K562 (cell line): ENCODE results near the gene FTH1. TPM values are rescaled to one million over a fixed set of nuclear protein-coding genes. Genes with fewer than 3 reads are reported as not detected.

Experiments
- ERF ChIP-seq: fragments of 450-650 bp; formaldehyde crosslinking; IDR thresholded peaks from 2 replicates; pipeline ENCODE4 v1.4.0; 2020; ENCODE audit warnings: mild to moderate bottlenecking, mixed read lengths
- FUS ChIP-seq: fragments of 200-400 bp; formaldehyde crosslinking; optimal IDR thresholded peaks from 2 replicates; pipeline ENCODE3; 2017; ENCODE audit warnings: low read depth, low read length
- HLTF ChIP-seq: fragments of 450-650 bp; IDR thresholded peaks from 2 replicates; pipeline ENCODE4 v1.6.1; 2016
- HNRNPL ChIP-seq: fragments of 200-400 bp; formaldehyde crosslinking; IDR thresholded peaks from 2 replicates; pipeline ENCODE4 v1.6.1; 2017; ENCODE audit warnings: low read depth, mild to moderate bottlenecking, low read length
- ID3 ChIP-seq, 2 experiments: fragments of 250-450 bp in 1 of 2; fragments of 450-650 bp in 1 of 2; sonication (Bioruptor Pico) in 1 of 2; IDR thresholded peaks; 2 replicates each; pipeline versions ENCODE4 v1.6.1 to v1.8.0; 2016 to 2021; ENCODE audit warnings: mild to moderate bottlenecking in 2 of 2, moderate library complexity in 2 of 2, missing compliant biosample characterization in 1 of 2, missing genetic modification characterization in 1 of 2
- MBD2 ChIP-seq: sonication (generic); IDR thresholded peaks from 2 replicates; pipeline ENCODE4 v1.6.1; 2016; ENCODE audit warnings: low read depth, borderline replicate concordance
- MCM5 ChIP-seq: fragments of 450-650 bp; IDR thresholded peaks from 2 replicates; pipeline ENCODE4 v1.6.1; 2016; ENCODE audit warnings: low read depth
- NFIX ChIP-seq: fragments of 250-450 bp; sonication (Bioruptor Pico); IDR thresholded peaks from 2 replicates; pipeline ENCODE4 v1.4.0; 2020; ENCODE audit warnings: low read depth, mild to moderate bottlenecking, moderate library complexity
- NFRKB ChIP-seq: fragments of 450-650 bp; IDR thresholded peaks from 2 replicates; pipeline ENCODE4 v1.6.1; 2016; ENCODE audit warnings: low read depth
- RBM34 ChIP-seq: fragments of 200-400 bp; formaldehyde crosslinking; IDR thresholded peaks from 2 replicates; pipeline ENCODE4 v1.6.1; 2018; ENCODE audit warnings: low read length, borderline replicate concordance; ENCODE audit not compliant: insufficient read depth
- SUPT5H ChIP-seq: fragments of 450-650 bp; IDR thresholded peaks from 2 replicates; pipeline ENCODE4 v1.6.1; 2016
- TAF1 ChIP-seq: IDR thresholded peaks from 2 replicates; pipeline ENCODE4 v1.6.1; 2011; ENCODE audit warnings: mild to moderate bottlenecking, low read length, moderate library complexity; ENCODE audit not compliant: insufficient read depth, control insufficient read depth, severe bottlenecking; ENCODE audit errors: extremely low read depth
- ZFX ChIP-seq: sonication (generic); formaldehyde crosslinking; IDR thresholded peaks from 2 replicates; pipeline ENCODE4 v1.8.0; 2022; ENCODE audit warnings: mild to moderate bottlenecking, missing genetic modification reagents, moderate library complexity
- ZMIZ1 ChIP-seq, 2 experiments: fragments of 150-350 bp in 1 of 2; IDR thresholded peaks; 2 replicates each; pipeline ENCODE4 v1.6.1; 2012 to 2016; ENCODE audit warnings: low read depth in 2 of 2, low read length in 2 of 2, mild to moderate bottlenecking in 1 of 2, moderate library complexity in 1 of 2
- ZNF175 ChIP-seq: fragments of 200-800 bp; sonication (Bioruptor generic); IDR thresholded peaks from 2 replicates; pipeline ENCODE4 v1.6.1; 2016; ENCODE audit warnings: low read depth, mild to moderate bottlenecking, missing genetic modification characterization, missing compliant biosample characterization
- ZNF77 ChIP-seq: fragments of 250-450 bp; sonication (Bioruptor Pico); IDR thresholded peaks from 2 replicates; pipeline ENCODE4 v1.5.0; 2020
- polyA plus RNA-seq, 8 experiments: library from polyadenylated mRNA; depleted of rRNA in 4 of 8; stranded (reverse) in 5 of 8; unstranded in 3 of 8; fragments of >200 nt; fragmentation: Nextera tagmentation in 2 of 8; fragmentation: Illumina TruSeq in 1 of 8; extraction: Ambion mirVana in 2 of 8; extraction: Trizol in 1 of 8; gene quantifications; 2 replicates each; pipeline versions ENCODE4 v1.2.1 to v1.2.3, GENCODE V29; 2011 to 2014; ENCODE audit warnings: inconsistent platforms in 1 of 8, missing spikeins in 1 of 8
- total RNA-seq, 7 experiments: library from RNA; depleted of rRNA in 6 of 7; stranded (reverse); fragments of >200 nt in 6 of 7; fragmentation: Illumina TruSeq in 2 of 7; extraction: Trizol in 2 of 7; gene quantifications; 2 replicates each; pipeline versions ENCODE4 v1.2.1 to v1.2.3, GENCODE V29; 2011 to 2021; ENCODE audit warnings: low replicate concordance in 1 of 7
- TF ChIP-seq, protein P1 (sequence below): fragments of 250-450 bp; sonication (Bioruptor Pico); IDR thresholded peaks from 2 replicates; pipeline ENCODE4 v1.5.0; 2021
- TF ChIP-seq, protein P2 (sequence below): fragments of 250-450 bp; sonication (Bioruptor Pico); IDR thresholded peaks from 2 replicates; pipeline ENCODE4 v1.5.0; 2022; ENCODE audit warnings: mild to moderate bottlenecking
- TF ChIP-seq, protein P3 (sequence below): fragments of 250-450 bp; sonication (Bioruptor Pico); IDR thresholded peaks from 2 replicates; pipeline ENCODE4 v1.4.0; 2020; ENCODE audit warnings: borderline replicate concordance

FTH1 gene
- total and polyA plus RNA-seq, 9 of the 15 experiments (the other 6 are each of a cell fraction or from before 2014, with no cell fraction given) = 370 to 3,146 (median 802) TPM

- no peak for TF ChIP-seq TAF1
- no peak; the same call in 1 of the 2 replicates for TF ChIP-seq NFRKB
- TF ChIP-seq, protein P1, sequence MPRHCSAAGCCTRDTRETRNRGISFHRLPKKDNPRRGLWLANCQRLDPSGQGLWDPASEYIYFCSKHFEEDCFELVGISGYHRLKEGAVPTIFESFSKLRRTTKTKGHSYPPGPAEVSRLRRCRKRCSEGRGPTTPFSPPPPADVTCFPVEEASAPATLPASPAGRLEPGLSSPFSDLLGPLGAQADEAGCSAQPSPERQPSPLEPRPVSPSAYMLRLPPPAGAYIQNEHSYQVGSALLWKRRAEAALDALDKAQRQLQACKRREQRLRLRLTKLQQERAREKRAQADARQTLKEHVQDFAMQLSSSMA (CRISPR knock-in tag) = no peak
- TF ChIP-seq ZFX = peak; percentile 70; the same call in 1 of the 2 replicates
- TF ChIP-seq ID3 (CRISPR knock-in tag; IDR thresholded peaks at IDR 0.05) = no peak
- no peak; the same call in 1 of the 2 replicates for TF ChIP-seq ID3 (tag; IDR thresholded peaks at IDR 0.05)
- no peak for TF ChIP-seq RBM34
- 0 out of 2 replicates have a peak, but pooled peaks have one; percentile 80 for TF ChIP-seq ZNF175 (CRISPR knock-in tag)
- no peak for TF ChIP-seq FUS
- 0 out of 2 replicates have a peak, but pooled peaks have one; percentile 15 for TF ChIP-seq NFIX
- TF ChIP-seq ERF = no peak
- TF ChIP-seq ZMIZ1 (IDR thresholded peaks at IDR 0.05; ENCODE audit: low read depth in 2 of 2, low read length in 2 of 2) = no peak
- no peak for TF ChIP-seq MBD2
- TF ChIP-seq, protein P2, sequence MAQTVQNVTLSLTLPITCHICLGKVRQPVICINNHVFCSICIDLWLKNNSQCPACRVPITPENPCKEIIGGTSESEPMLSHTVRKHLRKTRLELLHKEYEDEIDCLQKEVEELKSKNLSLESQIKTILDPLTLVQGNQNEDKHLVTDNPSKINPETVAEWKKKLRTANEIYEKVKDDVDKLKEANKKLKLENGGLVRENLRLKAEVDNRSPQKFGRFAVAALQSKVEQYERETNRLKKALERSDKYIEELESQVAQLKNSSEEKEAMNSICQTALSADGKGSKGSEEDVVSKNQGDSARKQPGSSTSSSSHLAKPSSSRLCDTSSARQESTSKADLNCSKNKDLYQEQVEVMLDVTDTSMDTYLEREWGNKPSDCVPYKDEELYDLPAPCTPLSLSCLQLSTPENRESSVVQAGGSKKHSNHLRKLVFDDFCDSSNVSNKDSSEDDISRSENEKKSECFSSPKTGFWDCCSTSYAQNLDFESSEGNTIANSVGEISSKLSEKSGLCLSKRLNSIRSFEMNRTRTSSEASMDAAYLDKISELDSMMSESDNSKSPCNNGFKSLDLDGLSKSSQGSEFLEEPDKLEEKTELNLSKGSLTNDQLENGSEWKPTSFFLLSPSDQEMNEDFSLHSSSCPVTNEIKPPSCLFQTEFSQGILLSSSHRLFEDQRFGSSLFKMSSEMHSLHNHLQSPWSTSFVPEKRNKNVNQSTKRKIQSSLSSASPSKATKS (CRISPR knock-in tag) = no peak
- no peak for TF ChIP-seq ZNF77
- peak; percentile 54 for TF ChIP-seq SUPT5H
- TF ChIP-seq MCM5 = no peak
- no peak for TF ChIP-seq HLTF
- no peak for TF ChIP-seq HNRNPL
- TF ChIP-seq, protein P3, sequence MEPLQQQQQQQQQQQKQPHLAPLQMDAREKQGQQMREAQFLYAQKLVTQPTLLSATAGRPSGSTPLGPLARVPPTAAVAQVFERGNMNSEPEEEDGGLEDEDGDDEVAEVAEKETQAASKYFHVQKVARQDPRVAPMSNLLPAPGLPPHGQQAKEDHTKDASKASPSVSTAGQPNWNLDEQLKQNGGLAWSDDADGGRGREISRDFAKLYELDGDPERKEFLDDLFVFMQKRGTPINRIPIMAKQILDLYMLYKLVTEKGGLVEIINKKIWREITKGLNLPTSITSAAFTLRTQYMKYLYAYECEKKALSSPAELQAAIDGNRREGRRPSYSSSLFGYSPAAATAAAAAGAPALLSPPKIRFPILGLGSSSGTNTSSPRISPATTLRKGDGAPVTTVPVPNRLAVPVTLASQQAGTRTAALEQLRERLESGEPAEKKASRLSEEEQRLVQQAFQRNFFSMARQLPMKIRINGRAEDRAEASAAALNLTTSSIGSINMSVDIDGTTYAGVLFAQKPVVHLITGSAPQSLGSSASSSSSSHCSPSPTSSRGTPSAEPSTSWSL (CRISPR knock-in tag) = no peak
Observed at GRCh38 chr11:61949169-61950034, 18.0 kb downstream of the FTH1 start (continued).
